Keratinocyte (primary cell): Measurements from ENCODE around the gene KLHL29. TPM values are rescaled to one million over a fixed set of nuclear protein-coding genes. Genes with fewer than 3 reads are reported as not detected.

Source experiments
- DNase-seq: peaks from one replicate; pipeline ENCODE4 v3.0.0-alpha.2; 2011; ENCODE audit warnings: low read depth, missing footprints, low spot score
- FAIRE-seq: peaks from 2 replicates; lab custom pipeline; 2011; peaks lifted over from hg19 to GRCh38; lab: Jason Lieb, UNC
- H2AFZ ChIP-seq: 2 replicates; pipeline ENCODE4 v1.6.0; 2012; ENCODE audit warnings: low read length, control low read depth, inconsistent platforms; ENCODE audit not compliant: control insufficient read depth
- H3K27ac ChIP-seq: 2 replicates; pipeline ENCODE4 v1.5.1; 2011; ENCODE audit warnings: low read length; ENCODE audit not compliant: control insufficient read depth, insufficient read depth
- H3K27me3 ChIP-seq: 3 replicates; pipeline ENCODE4 v1.6.0; 2011; ENCODE audit warnings: low read length; ENCODE audit not compliant: control insufficient read depth, insufficient read depth; ENCODE audit errors: extremely low read depth
- H3K36me3 ChIP-seq, 2 experiments: 2 replicates in 1 of 2; 3 replicates in 1 of 2; pipeline ENCODE4 v1.5.1; 2011; ENCODE audit warnings: low read length in 2 of 2, mild to moderate bottlenecking in 1 of 2; ENCODE audit not compliant: control insufficient read depth in 2 of 2, insufficient read depth in 2 of 2; ENCODE audit errors: extremely low read depth in 1 of 2
- H3K4me1 ChIP-seq: 3 replicates; pipeline ENCODE4 v1.5.1; 2011; ENCODE audit warnings: low read length; ENCODE audit not compliant: control insufficient read depth, insufficient read depth; ENCODE audit errors: extremely low read depth
- H3K4me2 ChIP-seq: 3 replicates; pipeline ENCODE4 v1.6.0; 2011; ENCODE audit warnings: low read depth, low read length; ENCODE audit not compliant: control insufficient read depth, insufficient read depth; ENCODE audit errors: extremely low read depth
- H3K4me3 ChIP-seq, 3 experiments: fragments of 200-600 bp in 1 of 3; sonication (generic) in 1 of 3; 2 replicates in 2 of 3; 3 replicates in 1 of 3; pipeline ENCODE4 v1.5.1; 2011 to 2016; ENCODE audit warnings: low read length in 3 of 3, mild to moderate bottlenecking in 3 of 3, control low read depth in 2 of 3, inconsistent platforms in 1 of 3, low read depth in 1 of 3, mixed read lengths in 1 of 3, mixed run types in 1 of 3, moderate library complexity in 1 of 3; ENCODE audit not compliant: control insufficient read depth in 2 of 3, insufficient read depth in 2 of 3; ENCODE audit errors: extremely low read depth in 1 of 3
- H3K79me2 ChIP-seq: 2 replicates; pipeline ENCODE4 v1.6.0; 2012; ENCODE audit warnings: low read length; ENCODE audit not compliant: control insufficient read depth, insufficient read depth
- H3K9ac ChIP-seq: 3 replicates; pipeline ENCODE4 v1.6.0; 2011; ENCODE audit warnings: low read length; ENCODE audit not compliant: control insufficient read depth, insufficient read depth; ENCODE audit errors: extremely low read depth
- H3K9me1 ChIP-seq: 3 replicates; pipeline ENCODE4 v1.6.0; 2011; ENCODE audit warnings: low read length; ENCODE audit not compliant: control insufficient read depth, insufficient read depth; ENCODE audit errors: extremely low read depth
- H3K9me3 ChIP-seq: 2 replicates; pipeline ENCODE4 v1.5.1; 2012; ENCODE audit warnings: low read depth, low read length; ENCODE audit not compliant: control insufficient read depth
- H4K20me1 ChIP-seq: 3 replicates; pipeline ENCODE4 v1.6.0; 2011; ENCODE audit warnings: low read length; ENCODE audit not compliant: control insufficient read depth, insufficient read depth; ENCODE audit errors: extremely low read depth
- CTCF ChIP-seq, 3 experiments: IDR thresholded peaks in 1 of 3; conservative IDR thresholded peaks in 1 of 3; optimal IDR thresholded peaks in 1 of 3; 2 replicates in 2 of 3; 3 replicates in 1 of 3; pipeline versions ENCODE3 to v1.5.1; 2011; ENCODE audit warnings: low read length in 3 of 3, mild to moderate bottlenecking in 3 of 3, moderate library complexity in 2 of 3, control low read depth in 1 of 3, inconsistent platforms in 1 of 3; ENCODE audit not compliant: insufficient read depth in 2 of 3; ENCODE audit errors: extremely low read depth in 1 of 3
- EZH2 ChIP-seq: IDR thresholded peaks from one replicate; pipeline ENCODE4 v1.6.1; 2012; ENCODE audit warnings: inconsistent platforms, mild to moderate bottlenecking, low read length, moderate library complexity
- dilution Hi-C: fragments of 300-500 bp; cut with MboI; formaldehyde crosslinking; loops from one replicate; pipeline ENCODE4 v1.7.0; 2020; ENCODE audit warnings: low sequenced_read_pairs; ENCODE audit not compliant: extremely low pct_ligation_motif_present
- polyA plus RNA-seq, 5 experiments: library from polyadenylated mRNA; depleted of rRNA in 3 of 5; stranded (reverse) in 3 of 5; stranded (forward) in 1 of 5; unstranded in 1 of 5; fragments of >200 nt; gene quantifications; 1 replicate in 1 of 5; 2 replicates in 3 of 5; 3 replicates in 1 of 5; pipeline versions ENCODE4 v1.2.1 to v1.2.3, GENCODE V29; 2011 to 2012; ENCODE audit warnings: missing spikeins in 2 of 5, low read depth in 1 of 5, low replicate concordance in 1 of 5

The KLHL29 gene
- polyA plus RNA-seq, 1 donor (not counting 4 experiments of a cell fraction or from before 2014, with no cell fraction given): 4.7 TPM

GRCh38 chr2:23537991-23538390 lies 153.0 kb downstream of the KLHL29 start:
- DNase-seq (no peak), FAIRE-seq (no peak)
- Histone ChIP-seq H3K9me1 (peaks cover 3% of the 10 kb centered on the region), H3K79me2 (no peaks in the 10 kb centered on the region), H2AFZ (no peak overlapping the region), H3K4me1 (peaks cover 24% of the 10 kb centered on the region), H3K9ac (no peak overlapping the region), H3K4me3 (no peak overlapping the region), H3K27me3 (no peaks in the 10 kb centered on the region), H3K9me3 (no peaks in the 10 kb centered on the region), H3K4me2 (no peak overlapping the region), H3K36me3 (no peaks in the 10 kb centered on the region), H4K20me1 (peaks cover 19% of the 10 kb centered on the region), H3K27ac (no peak overlapping the region)
- dilution Hi-C loops: no loop called here
- TF ChIP-seq EZH2 (no peak), CTCF (optimal IDR thresholded peaks at IDR 0.05 in 1 of 3, IDR thresholded peaks at IDR 0.05 in 1 of 3, conservative IDR thresholded peaks at IDR 0.05 in 1 of 3; ENCODE audit: extremely low read depth in 1 of 3, insufficient read depth in 2 of 3, low read length in 3 of 3) (no peak)

- peaks cover 19% of the 10 kb centered on the region for H4K20me1 ChIP-seq
- DNase-seq (no peak), FAIRE-seq (no peak)
- dilution Hi-C loops: no loop called here
- TF ChIP-seq EZH2: no peak
- no peak for TF ChIP-seq CTCF (optimal IDR thresholded peaks at IDR 0.05 in 1 of 3, IDR thresholded peaks at IDR 0.05 in 1 of 3, conservative IDR thresholded peaks at IDR 0.05 in 1 of 3; ENCODE audit: extremely low read depth in 1 of 3, insufficient read depth in 2 of 3, low read length in 3 of 3)
- no peak overlapping the region for H3K4me3 ChIP-seq
- H3K9ac ChIP-seq: no peak overlapping the region
- H3K27ac ChIP-seq: no peak overlapping the region
- peaks cover 20% of the 10 kb centered on the region for H3K4me1 ChIP-seq
- H2AFZ ChIP-seq: no peak overlapping the region
- no peaks in the 10 kb centered on the region for H3K9me3 ChIP-seq
- H3K27me3 ChIP-seq: no peaks in the 10 kb centered on the region
- no peaks in the 10 kb centered on the region for H3K36me3 ChIP-seq
- no peak overlapping the region for H3K4me2 ChIP-seq
- peaks cover 3% of the 10 kb centered on the region for H3K9me1 ChIP-seq
- H3K79me2 ChIP-seq: no peaks in the 10 kb centered on the region
Measured at GRCh38 chr2:23538566-23538965, 153.6 kb downstream of the KLHL29 start.
